Loucy (cell line): ENCODE data around the gene ADAMTS2.

Source experiments
- H2AFZ ChIP-seq: fragments of 200-600 bp; sonication (generic); 2 replicates; pipeline ENCODE4 v1.6.0; 2016; ENCODE audit warnings: antibody characterized with exemption, mild to moderate bottlenecking, low read length, moderate library complexity
- H3F3A ChIP-seq: fragments of 200-600 bp; 2 replicates; pipeline ENCODE4 v1.6.0; 2016; ENCODE audit warnings: antibody characterized with exemption, low read depth, mild to moderate bottlenecking
- H3K27me3 ChIP-seq: fragments of 200-600 bp; sonication (generic); 2 replicates; pipeline ENCODE4 v1.6.1; 2014; ENCODE audit warnings: low read length, mild to moderate bottlenecking; ENCODE audit not compliant: insufficient read depth, poor library complexity, severe bottlenecking
- H3K36me3 ChIP-seq: fragments of 200-600 bp; sonication (generic); 2 replicates; pipeline ENCODE4 v1.6.1; 2016; ENCODE audit warnings: low read length; ENCODE audit not compliant: insufficient read depth
- H3K4me1 ChIP-seq: fragments of 200-600 bp; sonication (generic); 2 replicates; pipeline ENCODE4 v1.5.1; 2014; ENCODE audit warnings: low read length, mild to moderate bottlenecking; ENCODE audit not compliant: insufficient read depth, poor library complexity, severe bottlenecking
- H3K4me2 ChIP-seq: fragments of 200-600 bp; sonication (generic); 2 replicates; pipeline ENCODE4 v1.6.0; 2014; ENCODE audit warnings: antibody characterized with exemption, low read length, low read depth, mild to moderate bottlenecking; ENCODE audit not compliant: poor library complexity, severe bottlenecking
- H3K4me3 ChIP-seq: fragments of 200-600 bp; sonication (generic); 2 replicates; pipeline ENCODE4 v1.5.1; 2014; ENCODE audit warnings: low read length, mild to moderate bottlenecking, mixed read lengths; ENCODE audit not compliant: poor library complexity, severe bottlenecking
- H3K79me2 ChIP-seq: fragments of 200-600 bp; sonication (generic); 2 replicates; pipeline ENCODE4 v1.6.1; 2014; ENCODE audit warnings: low read length; ENCODE audit not compliant: insufficient read depth
- H3K9ac ChIP-seq: fragments of 200-600 bp; sonication (generic); 2 replicates; pipeline ENCODE4 v1.6.0; 2014; ENCODE audit warnings: mild to moderate bottlenecking, low read depth, low read length, moderate library complexity; ENCODE audit not compliant: poor library complexity, severe bottlenecking
- H3K9me2 ChIP-seq: fragments of 200-600 bp; sonication (generic); replicated peaks from 2 replicates; pipeline ENCODE4 v1.6.1; 2016; ENCODE audit warnings: low read depth, low read length, mixed read lengths
- H3K9me3 ChIP-seq: fragments of 200-600 bp; sonication (generic); 2 replicates; pipeline ENCODE4 v1.6.1; 2014; ENCODE audit warnings: mild to moderate bottlenecking, antibody characterized with exemption, low read length, low read depth; ENCODE audit not compliant: insufficient read depth
- H4K20me1 ChIP-seq: fragments of 200-600 bp; sonication (generic); 2 replicates; pipeline ENCODE4 v1.6.0; 2014; ENCODE audit warnings: antibody characterized with exemption, low read length, mild to moderate bottlenecking; ENCODE audit not compliant: insufficient read depth, poor library complexity, severe bottlenecking
- EZH2phosphoT487 ChIP-seq: fragments of 200-600 bp; IDR thresholded peaks from 2 replicates; pipeline ENCODE4 v1.6.1; 2018; ENCODE audit warnings: antibody characterized with exemption, mild to moderate bottlenecking, moderate library complexity, borderline replicate concordance
- TF ChIP-seq, protein P1 (sequence below): fragments of 200-600 bp; sonication (generic); conservative IDR thresholded peaks from 2 replicates; pipeline ENCODE4 v1.5.1; 2014; ENCODE audit warnings: mild to moderate bottlenecking, antibody characterized with exemption, low read length

ADAMTS2 gene

DNA sequence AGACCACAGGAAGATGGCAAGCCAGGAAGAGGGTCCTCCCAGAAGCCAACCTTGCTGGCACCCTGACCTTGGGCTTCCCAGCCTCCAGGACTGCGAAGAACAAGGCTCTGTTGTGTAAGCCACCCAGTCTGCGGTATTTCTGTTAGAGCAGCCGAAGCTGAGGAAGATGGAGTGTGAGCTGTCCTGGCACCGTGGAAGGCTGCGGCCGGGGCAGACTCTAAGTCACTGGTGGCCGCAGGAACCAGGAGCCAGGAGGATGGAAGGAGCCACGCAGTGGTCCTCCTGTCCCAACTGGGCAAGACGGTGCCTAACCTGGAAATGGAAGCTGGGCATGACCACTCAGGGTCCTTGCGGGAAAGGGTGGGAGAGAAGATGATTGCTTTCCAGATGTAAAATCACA, 196.0 kb downstream of the ADAMTS2 start:
- no peaks in the 10 kb centered on the region for H3K27me3 ChIP-seq
- no peak overlapping the region for H3K4me3 ChIP-seq
- no peaks in the 10 kb centered on the region for H3K9me3 ChIP-seq
- H3K79me2 ChIP-seq = no peaks in the 10 kb centered on the region
- no peak overlapping the region for H2AFZ ChIP-seq
- H3K9me2 ChIP-seq = no peaks in the 10 kb centered on the region
- H3K4me1 ChIP-seq = no peaks in the 10 kb centered on the region
- H3K9ac ChIP-seq = no peak overlapping the region
- H4K20me1 ChIP-seq = no peaks in the 10 kb centered on the region
- no peaks in the 10 kb centered on the region for H3F3A ChIP-seq
- no peak for TF ChIP-seq EZH2phosphoT487
- TF ChIP-seq, protein P1, sequence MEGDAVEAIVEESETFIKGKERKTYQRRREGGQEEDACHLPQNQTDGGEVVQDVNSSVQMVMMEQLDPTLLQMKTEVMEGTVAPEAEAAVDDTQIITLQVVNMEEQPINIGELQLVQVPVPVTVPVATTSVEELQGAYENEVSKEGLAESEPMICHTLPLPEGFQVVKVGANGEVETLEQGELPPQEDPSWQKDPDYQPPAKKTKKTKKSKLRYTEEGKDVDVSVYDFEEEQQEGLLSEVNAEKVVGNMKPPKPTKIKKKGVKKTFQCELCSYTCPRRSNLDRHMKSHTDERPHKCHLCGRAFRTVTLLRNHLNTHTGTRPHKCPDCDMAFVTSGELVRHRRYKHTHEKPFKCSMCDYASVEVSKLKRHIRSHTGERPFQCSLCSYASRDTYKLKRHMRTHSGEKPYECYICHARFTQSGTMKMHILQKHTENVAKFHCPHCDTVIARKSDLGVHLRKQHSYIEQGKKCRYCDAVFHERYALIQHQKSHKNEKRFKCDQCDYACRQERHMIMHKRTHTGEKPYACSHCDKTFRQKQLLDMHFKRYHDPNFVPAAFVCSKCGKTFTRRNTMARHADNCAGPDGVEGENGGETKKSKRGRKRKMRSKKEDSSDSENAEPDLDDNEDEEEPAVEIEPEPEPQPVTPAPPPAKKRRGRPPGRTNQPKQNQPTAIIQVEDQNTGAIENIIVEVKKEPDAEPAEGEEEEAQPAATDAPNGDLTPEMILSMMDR = no peak
- no peaks in the 10 kb centered on the region for H3K36me3 ChIP-seq
- no peak overlapping the region for H3K4me2 ChIP-seq

DNA sequence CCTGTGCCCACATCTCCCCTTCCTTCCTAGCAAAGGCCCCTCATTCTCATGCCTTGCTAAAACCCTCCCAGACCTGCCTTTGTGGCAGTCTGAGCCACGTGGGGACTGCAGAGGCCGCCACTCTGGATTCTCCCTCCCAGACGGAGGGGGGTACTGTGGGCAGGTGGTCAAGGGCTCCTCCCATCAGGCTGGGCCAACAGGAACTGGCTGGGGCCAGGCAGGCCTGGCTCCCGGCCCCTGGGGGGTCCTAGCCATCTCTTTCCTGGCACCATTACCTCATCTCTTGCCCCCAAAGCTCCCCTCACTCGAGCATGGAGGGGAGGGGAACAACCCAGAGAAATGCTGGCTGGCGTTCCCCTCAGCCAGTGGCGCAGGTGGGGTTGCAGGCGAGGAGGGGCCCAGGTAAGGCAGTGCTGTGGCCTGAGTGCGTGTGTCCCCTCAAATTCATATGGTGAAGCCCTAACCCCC, 196.5 kb downstream of the ADAMTS2 start:
- Histone ChIP-seq H3K9me2 (no peaks in the 10 kb centered on the region), H3K4me3 (no peak overlapping the region), H3K36me3 (no peaks in the 10 kb centered on the region), H4K20me1 (no peaks in the 10 kb centered on the region), H3K9me3 (no peaks in the 10 kb centered on the region), H3K27me3 (no peaks in the 10 kb centered on the region), H2AFZ (no peak overlapping the region), H3F3A (no peaks in the 10 kb centered on the region), H3K9ac (no peak overlapping the region), H3K4me1 (no peaks in the 10 kb centered on the region), H3K79me2 (no peaks in the 10 kb centered on the region), H3K4me2 (no peak overlapping the region)
- no peak for TF ChIP-seq EZH2phosphoT487
- TF ChIP-seq, protein P1 = no peak

DNA sequence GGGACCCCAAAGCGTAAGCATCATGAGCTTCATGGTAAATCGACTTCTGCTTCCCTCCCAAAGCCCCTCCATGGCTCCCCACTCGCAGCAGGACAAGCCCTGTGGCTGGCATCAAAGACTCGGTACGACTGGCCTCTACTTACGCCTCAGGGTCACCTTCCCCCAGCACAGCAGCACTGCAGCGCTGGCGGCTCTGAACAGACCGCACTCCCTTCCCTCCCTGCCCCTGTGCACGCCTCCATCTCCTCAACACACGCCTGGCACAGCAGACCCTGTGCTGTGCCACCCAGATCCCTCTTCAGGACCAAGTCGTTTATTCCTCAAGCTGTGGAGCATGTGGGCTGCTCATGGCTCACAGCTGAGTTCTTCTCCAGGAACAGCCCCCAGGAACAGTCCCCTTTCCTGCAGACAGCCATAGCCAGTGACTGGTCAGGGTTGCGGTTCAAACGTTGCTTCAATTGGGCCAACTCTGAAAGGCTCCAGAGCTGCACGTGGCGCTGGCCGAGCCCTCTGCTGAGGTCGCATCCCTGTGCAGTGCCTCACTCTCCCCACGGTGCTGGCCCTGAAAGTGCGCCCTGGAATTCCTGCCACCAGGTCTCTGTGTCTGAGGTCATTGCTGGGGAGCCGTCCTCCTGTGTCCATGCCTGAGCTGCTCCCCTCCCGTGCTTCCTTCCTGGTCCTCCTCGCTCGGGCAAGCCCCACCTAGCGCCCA, 197.1 kb downstream of the ADAMTS2 start:
- no peaks in the 10 kb centered on the region for H3K4me1 ChIP-seq
- no peak overlapping the region for H3K4me3 ChIP-seq
- no peaks in the 10 kb centered on the region for H3K9me3 ChIP-seq
- no peaks in the 10 kb centered on the region for H3K27me3 ChIP-seq
- H3K9me2 ChIP-seq = no peaks in the 10 kb centered on the region
- TF ChIP-seq, protein P1 = no peak
- TF ChIP-seq EZH2phosphoT487 = no peak
- no peaks in the 10 kb centered on the region for H3F3A ChIP-seq
- no peak overlapping the region for H3K4me2 ChIP-seq
- no peak overlapping the region for H3K9ac ChIP-seq
- H3K79me2 ChIP-seq = no peaks in the 10 kb centered on the region
- no peaks in the 10 kb centered on the region for H3K36me3 ChIP-seq
- no peak overlapping the region for H2AFZ ChIP-seq
- H4K20me1 ChIP-seq = no peaks in the 10 kb centered on the region
